Measurements from ENCODE around the gene MTRF1L.

The MTRF1L gene

GRCh38 chr6:152941746-152942145 is 60.8 kb downstream of the MTRF1L start:
- no peak overlapping the region for H3K4me3 ChIP-seq (ENCODE audit: low read depth, low read length)
- no peak for DNase-seq (ENCODE audit: low read depth)
- TF ChIP-seq CTCF (conservative IDR thresholded peaks at IDR 0.05; ENCODE audit: low read depth, low read length), result no peak

Measured in choroid plexus epithelial cell (primary cell).